ENCODE results near the gene UCN3.

The UCN3 gene

GRCh38 chr10:5364890-5365338 is at the start of gene UCN3:
UCN3 (plus strand) TSS chr10:5364966; CDS start chr10:5373721, 8,755 bp downstream.
- no peak for DNase-seq (ENCODE audit: low read depth in 1 of 2, low spot score in 1 of 2)

GRCh38 chr10:5317547-5318107 is 47.1 kb upstream of the UCN3 start:
- DNase-seq (ENCODE audit: low read depth in 1 of 2, low spot score in 1 of 2): peak; percentile 18 to 58

- no peak for DNase-seq (ENCODE audit: low read depth in 1 of 2, low spot score in 1 of 2)
Observed at GRCh38 chr10:5318148-5318547, 46.6 kb upstream of the UCN3 start.

- DNase-seq (ENCODE audit: low read depth in 1 of 2, low spot score in 1 of 2): no peak
Observed at GRCh38 chr10:5319863-5320262, 44.9 kb upstream of the UCN3 start.

- no peak for DNase-seq (ENCODE audit: low read depth in 1 of 2, low spot score in 1 of 2)
Observed at GRCh38 chr10:5321273-5321672, 43.5 kb upstream of the UCN3 start.

GRCh38 chr10:5323446-5323845 is 41.3 kb upstream of the UCN3 start:
- DNase-seq (ENCODE audit: low read depth in 1 of 2, low spot score in 1 of 2): no peak

GRCh38 chr10:5325076-5325475 is 39.7 kb upstream of the UCN3 start:
- DNase-seq (ENCODE audit: low read depth in 1 of 2, low spot score in 1 of 2): no peak

GRCh38 chr10:5334196-5334880 is 30.4 kb upstream of the UCN3 start:
- no peak for DNase-seq (ENCODE audit: low read depth in 1 of 2, low spot score in 1 of 2)

GRCh38 chr10:5338010-5338409 is 26.8 kb upstream of the UCN3 start:
- no peak for DNase-seq (ENCODE audit: low read depth in 1 of 2, low spot score in 1 of 2)

GRCh38 chr10:5343092-5343491 is 21.7 kb upstream of the UCN3 start:
- DNase-seq (ENCODE audit: low read depth in 1 of 2, low spot score in 1 of 2): no peak

- DNase-seq (ENCODE audit: low read depth in 1 of 2, low spot score in 1 of 2): no peak
Observed at GRCh38 chr10:5343561-5343960, 21.2 kb upstream of the UCN3 start.

- DNase-seq (ENCODE audit: low read depth in 1 of 2, low spot score in 1 of 2): no peak
Observed at GRCh38 chr10:5343979-5344378, 20.8 kb upstream of the UCN3 start.

GRCh38 chr10:5344746-5345145 is 20.0 kb upstream of the UCN3 start:
- DNase-seq (ENCODE audit: low read depth in 1 of 2, low spot score in 1 of 2): no peak

GRCh38 chr10:5346881-5347280 is 17.9 kb upstream of the UCN3 start:
- DNase-seq (ENCODE audit: low read depth in 1 of 2, low spot score in 1 of 2): no peak

GRCh38 chr10:5349362-5349761 is 15.4 kb upstream of the UCN3 start:
- no peak for DNase-seq (ENCODE audit: low read depth in 1 of 2, low spot score in 1 of 2)

GRCh38 chr10:5354068-5354467 is 10.7 kb upstream of the UCN3 start:
- DNase-seq (ENCODE audit: low read depth in 1 of 2, low spot score in 1 of 2): no peak

GRCh38 chr10:5355594-5356301 is 9.0 kb upstream of the UCN3 start:
- DNase-seq (ENCODE audit: low read depth in 1 of 2, low spot score in 1 of 2): no peak

GRCh38 chr10:5356302-5356763 is 8.4 kb upstream of the UCN3 start:
- DNase-seq (ENCODE audit: low read depth in 1 of 2, low spot score in 1 of 2): no peak

- DNase-seq (ENCODE audit: low read depth in 1 of 2, low spot score in 1 of 2): no peak
Observed at GRCh38 chr10:5360318-5360915, 4.3 kb upstream of the UCN3 start.

- DNase-seq (ENCODE audit: low read depth in 1 of 2, low spot score in 1 of 2): no peak
Observed at GRCh38 chr10:5361966-5362365, 2.8 kb upstream of the UCN3 start.

- DNase-seq (ENCODE audit: low read depth in 1 of 2, low spot score in 1 of 2): no peak
Observed at GRCh38 chr10:5362873-5363272, 1.9 kb upstream of the UCN3 start.

GRCh38 chr10:5364374-5364773 is 392 bp upstream of the UCN3 start:
- no peak for DNase-seq (ENCODE audit: low read depth in 1 of 2, low spot score in 1 of 2)

Data from activated T-helper 1 cell treated with anti-CD3 and anti-CD28 coated beads, Interleukin-2, amount 50 U/mL, for 16 hours (primary cell).